ENCODE measurements around the gene PTAR1. TPM values are rescaled to one million over a fixed set of nuclear protein-coding genes. Genes with fewer than 3 reads are reported as not detected.

The PTAR1 gene
- total and polyA plus RNA-seq, 12 donors: 3.9 to 30.2 (median 23.6) TPM

DNA sequence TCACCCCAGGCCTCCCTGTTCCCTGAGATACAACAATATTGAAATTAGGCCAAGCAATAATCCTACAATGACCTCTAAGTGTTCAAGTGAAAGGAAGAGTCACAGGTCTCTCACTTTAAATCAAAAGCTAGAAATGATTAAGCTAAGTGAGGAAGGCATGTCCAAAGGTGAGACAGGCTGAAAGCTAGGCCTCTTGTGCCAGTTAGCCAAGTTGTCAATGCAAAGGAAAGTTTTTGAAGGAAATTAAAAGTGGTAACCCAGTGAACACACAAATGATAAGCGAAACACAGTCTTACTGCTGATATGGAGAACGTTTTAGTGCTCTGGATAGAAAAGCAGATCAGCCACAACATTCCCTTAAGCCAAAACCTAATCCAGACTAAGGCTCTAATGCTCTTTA lies 39.8 kb downstream of the PTAR1 start:
- no peak for DNase-seq
- no peak overlapping the region for H3K4me3 ChIP-seq
- H3K27me3 ChIP-seq: no peaks in the 10 kb centered on the region
- TF ChIP-seq, protein P1, sequence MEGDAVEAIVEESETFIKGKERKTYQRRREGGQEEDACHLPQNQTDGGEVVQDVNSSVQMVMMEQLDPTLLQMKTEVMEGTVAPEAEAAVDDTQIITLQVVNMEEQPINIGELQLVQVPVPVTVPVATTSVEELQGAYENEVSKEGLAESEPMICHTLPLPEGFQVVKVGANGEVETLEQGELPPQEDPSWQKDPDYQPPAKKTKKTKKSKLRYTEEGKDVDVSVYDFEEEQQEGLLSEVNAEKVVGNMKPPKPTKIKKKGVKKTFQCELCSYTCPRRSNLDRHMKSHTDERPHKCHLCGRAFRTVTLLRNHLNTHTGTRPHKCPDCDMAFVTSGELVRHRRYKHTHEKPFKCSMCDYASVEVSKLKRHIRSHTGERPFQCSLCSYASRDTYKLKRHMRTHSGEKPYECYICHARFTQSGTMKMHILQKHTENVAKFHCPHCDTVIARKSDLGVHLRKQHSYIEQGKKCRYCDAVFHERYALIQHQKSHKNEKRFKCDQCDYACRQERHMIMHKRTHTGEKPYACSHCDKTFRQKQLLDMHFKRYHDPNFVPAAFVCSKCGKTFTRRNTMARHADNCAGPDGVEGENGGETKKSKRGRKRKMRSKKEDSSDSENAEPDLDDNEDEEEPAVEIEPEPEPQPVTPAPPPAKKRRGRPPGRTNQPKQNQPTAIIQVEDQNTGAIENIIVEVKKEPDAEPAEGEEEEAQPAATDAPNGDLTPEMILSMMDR (IDR thresholded peaks at IDR 0.05): no peak
- 70 to 79% methylated on average over 2 of the region's 2 CpGs for WGBS, 2 donors
- H3K27ac ChIP-seq: no peak overlapping the region
- ATAC-seq: no peak
- peaks cover 0 to 97% (median 16%) of the 10 kb centered on the region in 9 donors for H3K36me3 ChIP-seq
- H3K9me3 ChIP-seq: peaks cover 0 to 4% (median 0%) of the 10 kb centered on the region in 11 donors
- no peaks in the 10 kb centered on the region for H3K4me1 ChIP-seq
- intact Hi-C loops (cut with DNase I): no loop called here

DNA sequence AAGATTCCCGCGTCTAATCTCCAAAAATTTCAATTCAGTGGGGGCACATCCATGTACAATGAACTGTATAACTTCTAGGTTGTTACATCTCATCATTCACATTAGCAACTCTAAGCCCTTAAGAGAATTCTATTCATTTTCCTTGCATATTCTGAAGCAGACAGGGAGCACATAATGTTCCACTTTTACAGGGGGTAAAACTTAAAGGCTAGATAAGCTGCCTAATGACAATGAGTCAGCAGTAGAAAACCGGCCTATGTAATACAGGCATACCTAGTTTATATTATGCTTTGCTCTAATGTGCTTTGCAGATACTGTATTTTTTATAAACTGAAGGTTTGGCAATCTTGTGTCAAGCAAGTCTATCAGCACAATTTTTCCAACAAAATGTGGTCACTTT lies 40.4 kb downstream of the PTAR1 start:
- Histone ChIP-seq H3K9me3 (peaks cover 0 to 4% (median 0%) of the 10 kb centered on the region in 11 donors), H3K36me3 (peaks cover 0 to 97% (median 16%) of the 10 kb centered on the region in 9 donors), H3K27ac (no peak overlapping the region), H3K27me3 (no peaks in the 10 kb centered on the region), H3K4me1 (no peaks in the 10 kb centered on the region), H3K4me3 (no peak overlapping the region)
- 91 to 93% methylated on average over 3 of the region's 3 CpGs for WGBS, 2 donors
- intact Hi-C loops (cut with DNase I): no loop called here
- TF ChIP-seq, protein P1 (IDR thresholded peaks at IDR 0.05): no peak
- no peak for ATAC-seq
- no peak for DNase-seq

DNA sequence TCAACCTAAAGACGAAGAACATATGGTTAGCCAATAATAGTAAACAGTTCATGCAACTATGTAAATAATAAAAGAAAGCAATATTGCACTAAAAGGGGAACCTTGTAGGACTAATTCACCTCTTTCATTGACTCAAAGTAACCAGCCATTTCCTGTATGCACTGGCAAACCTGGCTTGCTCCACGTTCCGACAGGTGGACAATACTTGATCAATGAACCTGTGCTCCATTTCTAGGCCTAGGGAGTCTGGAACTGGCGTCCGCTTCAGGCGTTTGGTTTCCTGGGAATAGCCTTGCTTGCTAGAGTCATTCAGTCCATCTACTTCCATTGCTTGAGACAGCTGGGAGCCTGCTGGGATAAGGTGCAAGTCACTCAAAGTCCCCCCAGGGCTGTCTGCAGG lies 41.6 kb downstream of the PTAR1 start:
- DNase-seq: no peak
- no peak overlapping the region for H3K4me3 ChIP-seq
- H3K9me3 ChIP-seq: peaks cover 0 to 4% (median 0%) of the 10 kb centered on the region in 11 donors
- peaks cover 0 to 97% (median 16%) of the 10 kb centered on the region in 9 donors for H3K36me3 ChIP-seq
- H3K4me1 ChIP-seq: no peaks in the 10 kb centered on the region
- TF ChIP-seq, protein P1 (IDR thresholded peaks at IDR 0.05): no peak
- intact Hi-C loops (cut with DNase I): no loop called here
- no peak for ATAC-seq
- H3K27ac ChIP-seq: no peak overlapping the region
- WGBS, 2 donors: 96 to 97% methylated on average over 6 of the region's 6 CpGs
- no peaks in the 10 kb centered on the region for H3K27me3 ChIP-seq

DNA sequence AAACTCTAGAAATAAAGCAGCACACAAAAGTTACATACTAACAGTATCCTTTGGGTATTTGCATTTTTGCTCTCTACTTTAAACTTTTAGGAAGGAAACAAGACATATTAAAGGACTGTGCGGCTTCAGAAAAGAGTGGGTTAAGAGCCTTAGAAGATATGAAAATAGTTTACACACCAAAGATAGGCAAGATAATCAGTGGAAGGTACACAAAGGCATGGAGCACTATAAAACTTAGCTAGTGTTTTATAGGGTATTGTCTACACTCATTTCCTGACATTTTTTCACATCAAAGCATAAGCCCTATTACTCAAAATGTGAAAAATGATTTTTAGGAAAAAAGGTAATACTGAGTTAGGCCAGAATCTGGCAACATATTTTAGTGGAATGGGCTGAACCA lies 44.0 kb downstream of the PTAR1 start:
- no peak for ATAC-seq
- no peak for DNase-seq
- TF ChIP-seq, protein P1 (IDR thresholded peaks at IDR 0.05): no peak
- H3K27me3 ChIP-seq: no peaks in the 10 kb centered on the region
- H3K27ac ChIP-seq: no peak overlapping the region
- peaks cover 0 to 4% (median 0%) of the 10 kb centered on the region in 11 donors for H3K9me3 ChIP-seq
- intact Hi-C loops (cut with DNase I): no loop called here
- 95 to 99% methylated on average over 1 of the region's 1 CpG for WGBS, 2 donors
- H3K4me1 ChIP-seq: no peaks in the 10 kb centered on the region
- H3K4me3 ChIP-seq: no peak overlapping the region
- peaks cover 0 to 97% (median 8%) of the 10 kb centered on the region in 9 donors for H3K36me3 ChIP-seq

Data from heart right ventricle (tissue), 16 donors.